Thoracic aorta (tissue), 2 donors: ENCODE measurements around the gene BRF1. TPM values are rescaled to one million over a fixed set of nuclear protein-coding genes. Genes with fewer than 3 reads are reported as not detected.
"Not testable (repeated sequence)": the region's sequence is repeated elsewhere in the genome, so short reads cannot be mapped to it uniquely, and the experiment has no call there.

Experiments used
- ATAC-seq: fragments of 150-250 bp; one replicate; pipeline ENCODE4 v1.8.0; 2017; ENCODE audit warnings: low read depth; ENCODE audit not compliant: insufficient number of reproducible peaks, low FRiP score
- DNase-seq: peaks from one replicate; pipeline ENCODE4 v3.0.0-alpha.2; 2020; ENCODE audit warnings: low spot score
- H3K27ac ChIP-seq, 2 donors: fragments of 200-600 bp; sonication (generic); 1 replicate in 1 of 2; 2 replicates in 1 of 2; pipeline ENCODE4 v1.5.1; 2016; ENCODE audit warnings: mild to moderate bottlenecking in 2 of 2, moderate library complexity in 2 of 2
- H3K27me3 ChIP-seq: fragments of 200-600 bp; sonication (generic); replicated peaks from 2 replicates; pipeline ENCODE4 v1.6.0; 2016; ENCODE audit warnings: mild to moderate bottlenecking; ENCODE audit not compliant: insufficient read depth
- H3K36me3 ChIP-seq: fragments of 200-600 bp; sonication (generic); one replicate; pipeline ENCODE4 v1.5.1; 2016
- H3K4me1 ChIP-seq, 2 donors: fragments of 200-600 bp; sonication (generic); 1 replicate in 1 of 2; 2 replicates in 1 of 2; pipeline versions ENCODE4 v1.5.1 to v1.6.0; 2016; ENCODE audit warnings: low read depth in 2 of 2, mild to moderate bottlenecking in 1 of 2; ENCODE audit not compliant: control insufficient read depth in 1 of 2
- H3K4me3 ChIP-seq: fragments of 200-600 bp; sonication (generic); 2 replicates; pipeline ENCODE4 v1.5.1; 2016; ENCODE audit warnings: mild to moderate bottlenecking
- H3K9me3 ChIP-seq: fragments of 200-600 bp; sonication (generic); 2 replicates; pipeline ENCODE4 v1.5.1; 2016
- total RNA-seq, 2 donors: library from RNA; depleted of rRNA; stranded (reverse); fragments of >200 nt; gene quantifications; one replicate each; pipeline versions ENCODE4 v1.1.0 to v1.2.3, GENCODE V29; 2016
- TF ChIP-seq, protein P1 (sequence below): fragments of 200-600 bp; sonication (generic); IDR thresholded peaks from one replicate; pipeline ENCODE4 v1.5.1; 2019; ENCODE audit warnings: antibody characterized with exemption

Gene BRF1
- total RNA-seq, 2 donors from 2014 or later, result 49.4 to 80.5 TPM

DNA sequence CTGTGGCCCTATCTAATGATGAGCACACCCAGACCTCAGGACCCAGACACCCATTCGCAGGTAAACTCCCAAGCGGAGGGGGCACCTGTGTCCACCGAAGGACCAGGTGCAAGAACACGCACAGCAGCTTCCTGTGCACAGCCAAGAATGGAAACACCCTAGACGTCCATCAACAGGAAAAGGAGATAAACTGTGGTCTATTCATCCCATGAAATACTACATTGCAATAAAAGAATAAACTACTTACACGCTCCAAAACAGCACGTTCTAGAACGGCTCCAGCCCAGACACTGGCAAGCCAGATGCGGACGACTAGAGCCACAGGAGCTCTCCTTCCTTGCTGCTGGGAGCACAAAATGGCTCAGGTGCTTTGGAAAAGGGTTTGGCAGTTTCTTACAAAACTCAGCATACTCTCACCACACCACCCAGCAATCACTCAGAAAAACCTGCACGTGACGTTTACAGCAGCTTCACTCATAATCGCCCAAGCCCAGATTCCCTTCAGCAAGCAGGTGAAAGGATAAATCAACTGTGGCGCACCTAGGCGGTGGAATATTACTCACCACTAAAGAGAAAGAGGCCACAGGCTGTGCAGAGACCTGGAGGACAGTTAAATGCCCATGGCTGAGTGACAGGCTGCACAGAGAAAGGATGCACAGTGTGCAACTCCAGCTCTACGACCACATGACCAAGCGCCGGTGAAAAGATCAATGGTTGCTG lies 21.0 kb downstream of the BRF1 start:
- Histone ChIP-seq H3K4me3 (no peak overlapping the region), H3K27me3 (no peaks in the 10 kb centered on the region), H3K4me1 (peaks cover 0 to 7% of the 10 kb centered on the region in 2 donors), H3K27ac (no peak overlapping the region), H3K36me3 (no peaks in the 10 kb centered on the region), H3K9me3 (no peaks in the 10 kb centered on the region)
- DNase-seq (no peak), ATAC-seq (no peak)
- TF ChIP-seq, protein P1, sequence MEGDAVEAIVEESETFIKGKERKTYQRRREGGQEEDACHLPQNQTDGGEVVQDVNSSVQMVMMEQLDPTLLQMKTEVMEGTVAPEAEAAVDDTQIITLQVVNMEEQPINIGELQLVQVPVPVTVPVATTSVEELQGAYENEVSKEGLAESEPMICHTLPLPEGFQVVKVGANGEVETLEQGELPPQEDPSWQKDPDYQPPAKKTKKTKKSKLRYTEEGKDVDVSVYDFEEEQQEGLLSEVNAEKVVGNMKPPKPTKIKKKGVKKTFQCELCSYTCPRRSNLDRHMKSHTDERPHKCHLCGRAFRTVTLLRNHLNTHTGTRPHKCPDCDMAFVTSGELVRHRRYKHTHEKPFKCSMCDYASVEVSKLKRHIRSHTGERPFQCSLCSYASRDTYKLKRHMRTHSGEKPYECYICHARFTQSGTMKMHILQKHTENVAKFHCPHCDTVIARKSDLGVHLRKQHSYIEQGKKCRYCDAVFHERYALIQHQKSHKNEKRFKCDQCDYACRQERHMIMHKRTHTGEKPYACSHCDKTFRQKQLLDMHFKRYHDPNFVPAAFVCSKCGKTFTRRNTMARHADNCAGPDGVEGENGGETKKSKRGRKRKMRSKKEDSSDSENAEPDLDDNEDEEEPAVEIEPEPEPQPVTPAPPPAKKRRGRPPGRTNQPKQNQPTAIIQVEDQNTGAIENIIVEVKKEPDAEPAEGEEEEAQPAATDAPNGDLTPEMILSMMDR, result no peak

DNA sequence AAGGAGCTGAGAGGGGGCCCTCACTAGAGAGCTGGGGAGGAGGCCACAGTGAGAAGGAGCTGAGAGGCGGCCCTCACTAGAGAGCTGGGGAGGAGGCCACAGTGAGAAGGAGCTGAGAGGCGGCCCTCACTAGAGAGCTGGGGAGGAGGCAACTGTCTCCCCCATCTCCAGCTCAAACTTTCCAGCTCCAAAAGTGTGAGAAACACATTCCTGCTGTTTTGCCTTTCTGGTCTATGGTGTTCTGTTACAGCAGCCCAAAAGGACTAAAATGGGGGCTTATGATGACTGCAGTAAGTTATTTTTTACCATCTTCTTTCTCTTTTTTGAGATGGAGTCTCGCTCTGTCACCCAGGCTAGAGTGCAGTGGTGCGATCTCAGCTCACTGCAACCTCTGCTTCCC lies 23.4 kb downstream of the BRF1 start:
- H3K4me1 ChIP-seq, H3K36me3 ChIP-seq, H3K27ac ChIP-seq, DNase-seq, H3K27me3 ChIP-seq, H3K4me3 ChIP-seq, H3K9me3 ChIP-seq, ATAC-seq: not testable (repeated sequence)

DNA sequence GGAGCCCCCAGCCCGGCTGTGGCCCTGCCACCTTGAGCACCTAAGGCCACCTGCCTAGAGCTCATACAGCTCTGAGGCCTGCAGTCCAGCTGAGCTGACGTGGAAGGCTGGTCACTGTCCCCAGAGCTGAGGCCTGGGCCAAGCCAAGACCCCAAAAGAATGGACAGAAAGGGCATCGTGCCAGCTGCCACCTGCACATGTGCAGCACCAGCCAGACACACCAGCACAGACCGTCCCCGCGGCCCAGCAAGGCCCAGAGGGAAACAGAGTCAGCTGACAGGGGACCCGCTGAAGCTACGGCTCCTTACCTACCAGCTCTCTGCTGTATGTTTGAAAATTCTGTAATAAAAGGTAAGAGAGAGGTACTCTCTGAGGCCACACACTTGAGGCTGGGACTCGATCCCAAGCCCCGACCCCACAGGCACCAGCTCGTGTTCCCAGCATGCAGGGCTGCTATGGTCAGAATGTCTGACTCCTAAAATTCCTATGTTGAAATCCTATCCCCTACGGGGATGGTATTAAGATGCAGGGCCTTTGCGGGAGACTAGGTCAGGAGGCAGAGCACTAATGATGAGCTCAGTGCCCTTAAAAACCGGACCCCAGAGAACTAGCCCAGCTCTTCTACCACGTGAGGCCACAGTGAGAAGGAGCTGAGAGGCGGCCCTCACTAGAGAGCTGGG lies 25.4 kb downstream of the BRF1 start:
- H3K27ac ChIP-seq, result no peak overlapping the region

DNA sequence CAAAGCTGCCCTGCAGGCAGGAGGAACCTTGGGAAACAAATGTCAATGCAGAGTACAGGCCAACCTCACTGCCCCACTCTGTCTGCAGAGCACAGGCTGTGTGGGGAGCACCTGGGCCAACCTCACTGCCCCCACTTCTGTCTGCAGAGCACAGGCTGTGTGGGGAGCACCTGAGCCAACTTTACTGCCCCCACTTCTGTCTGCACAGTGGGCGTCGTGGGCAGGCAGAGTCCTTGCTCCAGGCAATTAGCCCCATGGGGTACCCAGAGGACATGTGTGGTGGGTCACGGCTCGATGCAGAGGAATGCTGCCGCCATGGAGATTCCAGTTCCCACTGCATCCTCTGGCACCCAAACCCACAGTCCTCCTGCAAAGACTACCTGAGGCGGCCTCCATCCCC lies 26.2 kb downstream of the BRF1 start:
- H3K9me3 ChIP-seq, result no peaks in the 10 kb centered on the region
- TF ChIP-seq, protein P1, result no peak
- no peaks in the 10 kb centered on the region for H3K4me1 ChIP-seq
- H3K36me3 ChIP-seq, result peaks cover 3% of the 10 kb centered on the region
- DNase-seq, result no peak
- no peak for ATAC-seq
- no peaks in the 10 kb centered on the region for H3K27me3 ChIP-seq
- H3K4me3 ChIP-seq, result no peak overlapping the region
- no peak overlapping the region for H3K27ac ChIP-seq

More for the DNA sequence above, 25.4 kb downstream of the BRF1 start:
- TF ChIP-seq, protein P1, result no peak
- Histone ChIP-seq H3K4me3 (no peak overlapping the region), H3K9me3 (no peaks in the 10 kb centered on the region), H3K4me1 (no peaks in the 10 kb centered on the region), H3K27me3 (no peaks in the 10 kb centered on the region), H3K36me3 (peaks cover 3% of the 10 kb centered on the region)
- DNase-seq (no peak), ATAC-seq (no peak)

DNA sequence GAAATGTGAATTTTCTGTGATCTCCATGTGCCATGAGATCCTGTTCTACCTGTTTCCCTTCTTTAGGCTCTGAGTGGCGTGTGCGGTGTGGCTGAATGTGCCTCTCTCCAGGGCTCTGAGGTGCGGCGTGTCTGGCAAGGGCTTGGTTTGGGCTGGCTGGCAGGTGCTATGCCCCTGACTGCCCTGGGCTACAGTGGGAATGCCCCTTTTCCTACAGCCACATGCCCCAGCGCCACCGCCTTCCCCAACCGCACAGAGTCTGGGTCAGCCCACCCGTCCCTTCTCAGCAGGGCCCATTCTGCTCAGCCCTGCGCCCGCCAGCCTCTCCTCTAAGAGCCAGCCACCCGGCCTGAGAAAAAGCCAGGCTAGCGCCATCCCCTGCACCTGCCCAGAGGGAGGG lies 27.7 kb downstream of the BRF1 start:
- Histone ChIP-seq H3K27ac (no peak overlapping the region), H3K4me3 (no peak overlapping the region), H3K9me3 (no peaks in the 10 kb centered on the region), H3K36me3 (peaks cover 7% of the 10 kb centered on the region), H3K27me3 (no peaks in the 10 kb centered on the region), H3K4me1 (no peaks in the 10 kb centered on the region)
- DNase-seq (no peak), ATAC-seq (no peak)
- TF ChIP-seq, protein P1, result no peak
